Hepatocyte (in vitro differentiated cells): ENCODE data around the gene TDRD12.

ENCODE experiments used
- CTCF ChIP-seq: fragments of 200-600 bp; sonication (generic); IDR thresholded peaks from 2 replicates; pipeline ENCODE4 v1.5.1; 2016; ENCODE audit warnings: antibody characterized with exemption, mild to moderate bottlenecking; ENCODE audit not compliant: poor library complexity
- EZH2 ChIP-seq: fragments of 200-600 bp; sonication (generic); IDR thresholded peaks from 2 replicates; pipeline ENCODE4 v1.6.1; 2016; ENCODE audit warnings: antibody characterized with exemption, mild to moderate bottlenecking, borderline replicate concordance
- EZH2phosphoT487 ChIP-seq: fragments of 200-600 bp; sonication (generic); IDR thresholded peaks from one replicate; pipeline ENCODE4 v1.6.1; 2018; ENCODE audit warnings: antibody characterized with exemption, mild to moderate bottlenecking, low read depth, moderate library complexity; ENCODE audit not compliant: unreplicated experiment, severe bottlenecking

- TF ChIP-seq CTCF = no peak
- no peak for TF ChIP-seq EZH2
- TF ChIP-seq EZH2phosphoT487 = no peak
Observed at GRCh38 chr19:32816555-32817099, 97.1 kb downstream of the TDRD12 start.
